GM19239 (cell line): ENCODE results near the gene COL28A1.
"Not testable (repeated sequence)": the region's sequence is repeated elsewhere in the genome, so short reads cannot be mapped to it uniquely, and the experiment has no call there.

ENCODE experiments used
- DNase-seq: peaks from one replicate; pipeline ENCODE4 v3.0.0; 2011; ENCODE audit warnings: low spot score; ENCODE audit not compliant: insufficient read length
- FAIRE-seq: peaks from 2 replicates; lab custom pipeline; 2011; peaks lifted over from hg19 to GRCh38; lab: Jason Lieb, UNC

The COL28A1 gene

DNA sequence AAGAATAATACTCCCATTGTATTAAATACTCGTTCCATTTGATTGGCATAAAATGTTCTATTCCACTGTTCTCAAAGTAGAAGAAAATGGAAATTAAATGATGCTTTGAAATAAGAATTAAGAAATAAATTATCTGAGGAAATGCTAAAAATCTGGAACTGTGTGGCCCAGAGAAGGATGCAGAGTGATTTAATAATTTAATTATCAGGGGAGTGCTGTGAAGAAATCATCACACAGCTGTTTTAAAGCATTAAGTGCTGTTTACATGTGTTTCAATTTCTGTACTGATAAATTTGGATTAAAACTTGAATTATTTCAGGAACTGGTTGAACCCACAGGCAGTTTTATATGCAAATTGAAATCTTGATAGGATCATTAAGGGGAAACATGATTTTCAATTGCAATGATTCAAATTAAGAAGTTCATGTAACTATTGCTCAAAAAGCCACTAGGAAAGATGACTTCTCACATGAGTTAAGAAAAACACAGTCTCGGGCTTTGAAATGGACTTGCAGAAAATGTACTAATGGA lies 56.3 kb downstream of the COL28A1 start:
- DNase-seq, result no peak
- FAIRE-seq, result no peak

DNA sequence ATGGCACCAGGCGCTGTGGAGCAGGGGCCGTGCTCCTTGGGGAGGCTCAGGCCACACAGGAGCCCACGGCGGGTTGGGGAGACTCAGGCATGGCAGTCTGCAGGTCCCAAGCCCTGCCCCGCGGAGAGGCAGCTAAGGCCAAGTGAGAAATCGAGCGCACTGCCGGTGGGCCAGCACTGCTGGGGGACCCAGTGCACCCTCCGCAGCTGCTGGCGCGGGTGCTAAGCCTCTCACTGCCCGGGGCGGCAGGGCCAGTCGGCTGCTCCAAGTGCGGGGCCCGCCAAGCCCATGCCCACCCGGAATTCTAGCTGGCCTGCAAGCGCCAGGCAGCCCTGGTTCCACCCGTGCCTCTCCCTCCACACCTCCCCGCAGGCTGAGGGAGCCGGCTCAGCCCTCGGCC lies 57.1 kb downstream of the COL28A1 start:
- DNase-seq, result no peak
- FAIRE-seq, result no peak

DNA sequence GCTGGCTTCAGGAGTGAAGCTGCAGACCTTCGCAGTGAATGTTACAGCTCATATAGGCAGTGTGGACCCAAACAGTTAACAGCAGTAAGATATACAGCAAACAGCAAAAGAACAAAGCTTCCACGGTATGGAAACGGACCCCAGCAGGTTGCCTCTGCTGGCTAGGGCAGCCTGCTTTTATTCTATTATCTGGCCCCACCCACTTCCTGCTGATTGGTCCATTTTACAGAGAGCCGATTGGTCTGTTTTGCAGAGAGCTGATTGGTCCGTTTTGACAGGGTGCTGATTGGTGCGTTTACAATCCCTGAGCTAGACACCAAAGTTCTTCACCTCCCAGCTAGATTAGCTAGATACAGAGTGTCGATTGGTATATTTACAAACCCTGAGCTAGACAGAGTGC lies 58.0 kb downstream of the COL28A1 start:
- DNase-seq, FAIRE-seq: not testable (repeated sequence)

DNA sequence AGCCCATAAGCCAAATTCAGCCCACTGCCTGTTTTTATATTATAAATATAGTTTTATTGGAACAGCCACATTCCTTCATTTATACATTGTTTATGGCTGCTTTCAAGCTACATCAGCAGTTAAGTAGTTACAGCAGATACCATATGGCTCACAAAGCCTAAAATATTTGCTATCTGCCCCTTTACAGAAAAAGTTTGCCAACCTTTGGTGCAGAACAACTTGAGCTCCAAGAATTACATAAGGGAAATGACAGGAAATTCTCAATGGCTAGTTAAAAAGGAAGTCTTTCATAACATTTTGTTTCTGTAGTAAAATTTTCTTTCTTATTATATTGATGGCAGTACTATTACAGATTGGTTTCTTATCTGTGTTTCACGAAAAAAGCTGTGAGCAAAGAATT lies 59.3 kb downstream of the COL28A1 start:
- FAIRE-seq (no peak), DNase-seq (no peak)

DNA sequence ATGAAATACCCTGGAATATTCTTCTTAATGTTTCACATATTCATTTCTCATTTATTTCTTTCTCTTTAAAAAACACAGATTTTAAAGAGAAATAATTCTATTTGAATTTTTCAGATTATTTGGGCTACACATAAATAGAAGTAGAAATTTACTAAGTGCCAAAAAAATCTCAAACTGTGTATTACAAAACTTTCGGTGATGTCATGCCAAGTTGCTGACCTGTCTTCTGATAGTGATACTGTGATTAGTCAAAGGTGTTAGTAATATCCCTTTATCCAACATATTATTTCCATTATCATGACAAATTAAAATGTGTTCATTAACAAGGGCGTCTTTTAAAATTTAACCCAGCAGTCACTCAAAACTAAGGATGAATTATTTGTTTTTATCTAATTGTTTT lies 60.1 kb downstream of the COL28A1 start:
- FAIRE-seq, result no peak
- DNase-seq, result no peak

DNA sequence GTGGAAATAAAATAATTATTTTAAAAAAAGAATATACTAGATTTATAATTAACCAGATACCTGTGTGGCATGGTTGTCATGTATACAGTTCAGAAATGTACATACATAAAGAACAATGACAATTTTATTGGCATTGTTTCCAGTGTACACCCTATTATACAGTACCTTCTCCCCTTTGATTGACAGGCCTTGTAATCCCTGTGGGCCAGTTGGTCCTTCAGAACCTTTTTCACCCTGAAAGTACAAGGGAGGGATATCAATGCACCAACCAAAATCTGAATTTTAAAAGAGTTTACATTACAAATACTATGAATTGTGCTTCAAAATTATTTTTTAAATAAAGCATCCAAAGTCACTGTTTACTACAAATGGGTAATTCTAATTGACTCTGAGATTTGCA lies 61.2 kb downstream of the COL28A1 start:
- FAIRE-seq (no peak), DNase-seq (no peak)

DNA sequence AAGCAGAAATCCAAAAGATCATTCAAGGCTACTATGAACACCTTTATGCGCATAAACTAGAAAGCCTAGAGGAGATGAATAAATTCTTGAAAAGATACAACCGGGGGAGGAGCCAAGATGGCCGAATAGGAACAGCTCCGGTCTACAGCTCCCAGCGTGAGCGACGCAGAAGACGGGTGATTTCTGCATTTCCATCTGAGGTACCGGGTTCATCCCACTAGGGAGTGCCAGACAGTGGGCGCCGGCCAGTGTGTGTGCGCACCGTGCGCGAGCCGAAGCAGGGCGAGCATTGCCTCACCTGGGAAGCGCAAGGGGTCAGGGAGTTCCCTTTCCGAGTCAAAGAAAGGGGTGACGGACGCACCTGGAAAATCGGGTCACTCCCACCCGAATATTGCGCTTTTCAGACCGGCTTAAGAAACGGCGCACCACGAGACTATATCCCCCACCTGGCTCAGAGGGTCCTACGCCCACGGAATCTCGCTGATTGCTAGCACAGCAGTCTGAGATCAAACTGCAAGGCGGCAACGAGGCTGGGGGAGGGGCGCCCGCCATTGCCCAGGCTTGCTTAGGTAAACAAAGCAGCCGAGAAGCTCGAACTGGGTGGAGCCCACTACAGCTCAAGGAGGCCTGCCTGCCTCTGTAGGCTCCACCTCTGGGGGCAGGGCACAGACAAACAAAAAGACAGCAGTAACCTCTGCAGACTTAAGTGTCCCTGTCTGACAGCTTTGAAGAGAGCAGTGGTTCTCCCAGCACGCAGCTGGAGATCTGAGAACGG lies 70.5 kb downstream of the COL28A1 start:
- FAIRE-seq, DNase-seq: not testable (repeated sequence)

DNA sequence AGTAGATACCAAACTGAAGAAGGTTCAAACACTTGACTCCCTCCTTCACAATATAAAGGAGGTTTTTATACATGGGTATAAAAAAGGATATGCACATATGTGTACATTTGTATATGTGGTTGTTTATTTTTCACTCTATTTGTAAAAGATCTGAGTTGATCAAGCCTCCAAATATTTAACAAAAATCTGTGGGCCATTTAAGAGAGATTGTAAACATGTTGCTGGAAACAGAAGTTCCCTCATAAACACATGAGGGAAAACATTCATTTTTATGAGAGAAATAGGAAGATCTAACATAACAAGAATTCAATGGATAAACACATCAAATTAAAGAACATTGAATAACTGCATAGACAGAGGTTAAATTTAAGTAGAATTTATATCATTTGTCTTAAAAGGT lies 81.7 kb downstream of the COL28A1 start:
- no peak for FAIRE-seq
- no peak for DNase-seq

DNA sequence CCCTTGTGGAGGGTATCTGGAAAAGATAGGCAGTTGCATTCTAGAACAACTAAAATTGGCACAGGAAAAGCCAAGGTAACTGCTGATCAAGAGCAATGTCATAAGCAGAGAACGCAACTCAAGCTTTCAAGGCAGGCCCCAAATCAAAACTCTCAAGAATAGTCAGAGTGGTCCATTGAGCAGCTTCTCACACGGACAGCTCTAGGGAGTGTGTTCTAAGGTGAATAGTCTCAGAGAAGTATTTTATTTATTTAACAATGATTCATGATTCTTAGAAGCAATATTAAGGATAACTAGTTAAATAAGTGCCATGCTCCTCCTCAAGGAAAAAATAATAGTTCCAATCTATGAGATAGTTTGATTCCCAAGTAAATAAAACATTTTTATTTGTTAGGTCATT lies 83.0 kb downstream of the COL28A1 start:
- no peak for FAIRE-seq
- no peak for DNase-seq

DNA sequence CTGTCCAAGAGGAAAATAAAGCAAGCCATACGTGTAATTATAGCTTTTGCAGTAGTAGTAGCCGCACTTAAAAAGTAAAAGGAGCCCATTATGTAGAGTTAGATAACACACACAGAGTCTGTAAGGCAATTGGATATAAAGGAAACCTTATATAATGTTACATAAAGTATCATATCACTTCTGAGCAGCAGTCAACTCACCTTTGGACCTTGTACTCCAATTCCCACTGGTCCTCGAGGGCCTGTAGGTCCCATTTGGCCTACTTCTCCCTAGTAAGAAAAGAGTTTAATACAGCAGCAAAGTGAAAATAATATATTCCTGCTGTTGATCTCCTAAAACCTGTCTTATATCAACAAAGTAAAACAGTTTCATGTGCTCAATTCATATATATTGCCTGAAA lies 83.6 kb downstream of the COL28A1 start:
- DNase-seq (no peak), FAIRE-seq (no peak)

DNA sequence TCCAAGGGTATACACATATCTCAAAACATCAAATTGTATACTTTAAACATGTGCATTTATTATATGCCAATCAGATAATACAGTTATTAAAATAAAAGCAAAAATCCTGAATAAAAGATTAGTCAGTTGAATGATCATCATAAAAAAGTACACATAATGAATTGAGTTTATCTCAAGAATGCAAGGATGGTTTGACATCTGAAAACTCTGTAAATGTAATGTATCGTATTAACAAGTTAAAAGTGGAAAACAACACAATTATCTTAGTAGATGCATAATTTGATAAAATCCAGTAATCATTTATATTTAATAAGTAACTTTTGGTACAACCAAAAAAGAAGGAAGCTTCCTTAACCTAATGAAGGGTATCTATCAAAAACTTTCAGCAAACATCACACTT lies 86.6 kb downstream of the COL28A1 start:
- FAIRE-seq (no peak), DNase-seq (no peak)

DNA sequence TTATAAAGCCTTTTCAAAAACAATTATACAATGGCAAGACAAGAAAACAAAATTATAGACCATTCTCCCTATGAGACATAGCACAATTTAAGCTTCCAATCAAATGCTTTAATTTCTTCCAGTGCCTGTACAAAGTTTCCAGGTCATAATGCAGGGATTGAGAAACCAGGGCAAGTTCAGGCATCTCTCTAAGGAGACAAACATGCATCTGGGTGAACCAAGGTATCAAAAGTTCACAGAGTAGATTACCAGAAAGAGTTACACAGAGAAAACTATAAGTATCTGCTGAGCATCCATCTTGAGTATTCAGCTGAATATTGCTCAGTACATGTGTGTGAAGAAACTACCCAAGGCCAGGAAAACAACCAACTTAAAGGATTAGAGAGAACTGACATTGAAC lies 89.1 kb downstream of the COL28A1 start:
- FAIRE-seq (no peak), DNase-seq (no peak)

DNA sequence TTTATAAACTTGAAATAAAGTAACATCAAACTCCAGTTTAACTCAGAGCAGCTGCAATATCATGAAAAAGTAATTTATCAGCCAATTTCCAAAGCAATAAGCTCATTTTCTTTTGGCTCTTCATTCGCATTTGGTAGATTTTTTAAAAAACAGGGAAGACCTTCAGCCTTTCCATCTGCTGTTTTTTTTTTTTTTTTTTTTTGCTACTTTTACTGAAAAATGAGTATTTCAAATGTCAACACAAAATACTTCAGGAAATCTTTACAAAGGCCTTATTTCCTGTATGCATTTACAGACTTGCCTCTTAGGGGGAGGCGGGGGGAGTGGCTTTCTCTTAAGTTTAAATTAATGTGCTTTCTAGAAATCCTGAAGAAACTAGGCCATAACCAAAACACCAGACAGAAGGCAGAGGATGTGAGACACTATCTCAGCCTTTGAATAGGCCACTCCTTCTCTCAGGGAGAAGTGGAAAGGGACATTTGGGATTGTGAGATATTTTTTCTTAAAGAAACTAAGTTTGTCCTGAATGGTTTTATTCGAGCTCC lies 91.8 kb downstream of the COL28A1 start:
- DNase-seq (no peak), FAIRE-seq (no peak)

DNA sequence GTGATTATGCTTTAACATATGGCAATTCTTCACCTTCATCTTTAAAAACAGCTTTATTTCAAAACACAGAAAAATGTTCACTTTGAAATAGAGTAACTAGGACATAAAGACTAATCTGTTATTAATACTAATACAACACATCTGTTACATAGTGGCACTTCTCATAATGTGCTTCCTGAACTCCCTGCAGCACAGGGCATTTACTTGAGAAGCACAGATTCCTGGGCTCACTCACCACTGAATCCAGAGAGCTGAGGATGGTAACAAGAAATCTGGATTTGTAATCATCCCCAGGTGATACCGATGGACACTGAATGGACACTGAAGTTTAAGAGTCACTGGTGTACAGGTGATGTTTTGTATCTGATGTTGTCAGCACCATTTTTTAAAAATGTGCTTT lies 96.1 kb downstream of the COL28A1 start:
- no peak for DNase-seq
- FAIRE-seq, result no peak

DNA sequence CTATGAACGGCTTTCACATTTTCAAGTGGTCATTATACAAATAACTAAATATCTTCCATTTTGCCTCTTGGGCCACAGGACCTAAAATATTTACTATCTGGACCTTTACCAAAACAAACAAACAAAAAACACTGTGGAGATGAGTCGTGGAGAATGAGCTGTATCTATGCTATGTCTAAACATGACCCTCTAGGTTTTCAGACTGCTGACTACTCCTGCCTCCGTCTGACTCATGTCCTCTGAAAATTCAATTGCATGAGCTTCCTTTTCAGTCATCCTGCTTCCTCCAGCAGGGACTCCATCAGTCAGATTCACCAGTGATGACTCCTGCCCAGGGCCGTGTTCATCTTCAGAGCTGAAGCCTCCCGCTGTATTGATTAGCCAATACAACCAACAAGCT lies 96.8 kb downstream of the COL28A1 start:
- no peak for DNase-seq
- no peak for FAIRE-seq

DNA sequence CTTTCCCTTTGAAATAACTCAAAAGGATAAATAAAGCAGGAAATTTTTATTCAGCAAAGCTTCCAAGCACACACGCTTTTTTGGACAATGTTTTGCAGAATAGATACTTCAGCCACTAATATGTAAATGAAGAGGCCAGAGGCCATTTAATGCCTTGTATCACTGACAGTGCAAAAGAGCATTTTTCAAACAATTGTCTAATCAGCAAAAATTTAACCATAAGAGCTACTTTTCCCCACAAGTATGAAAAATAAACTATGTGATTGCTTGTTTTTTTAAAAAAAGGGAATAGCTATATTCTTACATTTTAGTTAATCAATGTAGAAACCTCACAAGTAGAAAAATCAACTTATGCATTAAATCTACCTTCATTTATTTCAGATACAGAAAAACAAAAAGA lies 99.7 kb downstream of the COL28A1 start:
- FAIRE-seq, result no peak
- DNase-seq, result no peak

DNA sequence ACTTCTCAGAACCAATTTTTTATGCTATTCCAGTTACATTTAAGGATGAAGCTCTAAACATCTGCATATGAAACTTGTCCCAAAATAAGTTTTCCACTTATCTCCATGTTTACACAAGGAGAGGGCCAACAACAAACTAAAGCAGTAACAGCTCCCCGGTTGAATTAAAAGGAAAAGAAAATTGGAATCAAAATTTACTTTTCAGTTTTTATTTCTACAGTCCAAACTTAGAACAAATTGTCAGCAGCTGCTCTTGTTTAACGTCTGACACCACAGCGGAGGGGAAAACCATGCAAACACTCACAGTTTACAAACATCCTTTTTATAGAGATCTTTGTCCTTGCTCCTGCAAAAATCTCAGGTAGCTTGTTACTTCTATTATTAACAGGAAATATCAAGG lies 101.3 kb downstream of the COL28A1 start:
- no peak for DNase-seq
- FAIRE-seq, result no peak

DNA sequence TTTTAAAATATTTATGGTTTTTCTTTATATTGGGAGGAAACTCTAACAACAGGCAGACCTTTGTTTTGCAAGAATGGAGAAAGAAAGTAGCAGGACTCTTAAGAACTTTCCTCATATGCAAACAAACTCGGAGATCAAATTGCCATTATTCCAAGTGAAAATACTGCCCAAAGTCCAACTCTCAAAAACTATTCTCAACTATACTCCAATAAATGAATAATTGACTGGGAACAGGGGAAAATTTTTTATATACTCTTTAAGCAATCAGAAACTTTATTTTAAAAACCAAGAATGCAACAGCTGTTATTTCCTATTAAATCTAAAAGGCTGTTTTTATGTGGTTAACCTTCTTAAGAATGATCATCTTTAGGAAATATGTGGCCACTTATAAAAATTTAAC lies 101.9 kb downstream of the COL28A1 start:
- FAIRE-seq, result no peak

DNA sequence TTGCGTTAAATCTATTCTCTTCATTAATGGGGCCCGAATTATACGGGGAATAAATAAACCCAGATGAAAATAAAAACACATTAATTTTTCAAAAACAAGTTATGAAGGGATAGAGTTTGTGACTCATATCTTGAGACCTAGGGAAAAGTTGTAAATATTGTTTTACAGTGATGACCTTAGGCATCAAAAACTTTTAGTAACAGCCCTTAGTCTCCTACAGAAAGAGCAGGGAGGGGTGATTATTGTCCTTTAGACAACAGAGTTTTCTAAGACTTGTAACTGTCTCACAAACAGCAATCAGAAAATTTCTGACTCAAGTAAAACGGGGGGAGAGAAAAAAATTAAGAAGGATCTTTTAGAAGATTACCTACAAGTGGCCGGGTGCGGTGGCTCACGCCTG lies 102.7 kb downstream of the COL28A1 start:
- DNase-seq (no peak), FAIRE-seq (no peak)

More for the DNA sequence above, 101.9 kb downstream of the COL28A1 start:
- no peak for DNase-seq

DNA sequence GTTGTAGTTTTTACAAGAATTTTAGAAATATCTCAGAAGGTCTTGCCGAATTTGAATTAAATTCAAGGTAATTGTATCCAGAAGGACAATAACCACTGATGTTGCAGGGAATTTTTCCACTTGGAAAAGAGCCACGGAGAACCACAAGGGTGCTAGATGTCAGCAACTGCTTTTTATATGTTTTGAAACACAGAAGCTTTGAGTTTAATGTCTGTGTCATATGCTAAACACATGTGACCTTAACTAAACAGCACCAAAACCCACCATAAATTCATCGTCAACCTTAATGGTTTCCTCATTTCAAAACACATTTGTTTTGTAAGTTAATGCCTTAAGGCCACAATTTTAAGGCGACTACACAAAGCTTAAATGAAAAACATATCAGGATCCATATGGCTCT lies 106.9 kb downstream of the COL28A1 start:
- FAIRE-seq, result no peak
- no peak for DNase-seq

DNA sequence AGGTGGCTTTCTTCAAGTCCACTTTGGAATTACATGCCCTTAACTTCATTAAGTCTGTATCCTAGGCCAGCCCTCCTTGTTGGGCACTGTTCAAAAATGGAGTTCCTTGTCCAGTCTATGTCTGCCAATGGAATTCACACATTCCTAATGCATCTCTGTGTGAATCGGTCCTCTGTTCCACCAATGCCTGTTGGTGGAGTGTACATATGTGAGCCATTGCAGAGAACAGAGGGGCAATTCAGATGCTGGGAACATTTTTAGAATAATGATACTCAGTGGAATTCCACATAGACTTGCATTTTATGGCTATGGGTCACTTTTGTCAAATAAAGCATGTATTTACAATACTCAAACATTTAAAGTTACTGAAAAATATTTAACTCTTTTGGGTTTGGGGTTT lies 108.3 kb downstream of the COL28A1 start:
- FAIRE-seq (no peak), DNase-seq (no peak)

DNA sequence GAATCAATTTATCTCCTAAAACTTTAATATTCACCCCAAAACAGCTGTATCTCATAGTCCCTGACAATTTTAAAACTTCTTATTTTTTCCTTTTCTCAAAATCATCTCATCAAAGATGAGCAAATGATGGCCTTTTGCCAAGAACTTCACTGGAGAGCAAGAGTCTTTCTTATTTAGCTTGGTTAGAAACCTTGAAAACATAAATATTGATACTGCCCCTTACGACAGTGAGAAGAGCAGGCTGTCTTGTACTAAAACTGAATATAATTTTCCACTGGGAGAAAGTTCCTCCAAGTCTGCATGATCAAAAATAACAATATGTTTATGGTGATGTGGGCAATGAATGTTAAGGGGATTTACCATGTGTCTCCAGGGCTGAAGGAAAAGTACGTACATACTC lies 109.0 kb downstream of the COL28A1 start:
- DNase-seq (no peak), FAIRE-seq (no peak)
